GM23338 (cell line): ENCODE measurements around the gene AP2B1. TPM values are rescaled to one million over a fixed set of nuclear protein-coding genes. Genes with fewer than 3 reads are reported as not detected.

Source experiments
- ATAC-seq: fragments of 200-7000 bp; cut with Tn5 transposase; 3 replicates; pipeline ENCODE4 v1.9.1; 2020
- DNase-seq: peaks from one replicate; pipeline ENCODE4 v3.0.0-alpha.2; 2015; ENCODE audit warnings: low spot score
- H2AFZ ChIP-seq: fragments of 200-600 bp; sonication (generic); 2 replicates; pipeline ENCODE4 v1.8.0; 2016; ENCODE audit warnings: antibody characterized with exemption, mild to moderate bottlenecking, moderate library complexity
- H3F3A ChIP-seq: fragments of 200-600 bp; sonication (generic); replicated peaks from 2 replicates; pipeline ENCODE4 v1.8.0; 2017; ENCODE audit warnings: antibody characterized with exemption, mixed run types, low read depth
- H3K27ac ChIP-seq: fragments of 200-600 bp; sonication (generic); 2 replicates; pipeline ENCODE4 v1.6.1; 2016; ENCODE audit warnings: low read depth
- H3K27me3 ChIP-seq: fragments of 200-600 bp; sonication (generic); 2 replicates; pipeline ENCODE4 v1.8.0; 2016; ENCODE audit warnings: mild to moderate bottlenecking, mixed run types, moderate library complexity; ENCODE audit not compliant: insufficient read depth
- H3K36me3 ChIP-seq: fragments of 200-600 bp; sonication (generic); 2 replicates; pipeline ENCODE4 v1.8.0; 2016; ENCODE audit warnings: mild to moderate bottlenecking; ENCODE audit not compliant: insufficient read depth
- H3K4me1 ChIP-seq: fragments of 200-600 bp; sonication (generic); 2 replicates; pipeline ENCODE4 v1.8.0; 2016; ENCODE audit warnings: mild to moderate bottlenecking, moderate library complexity; ENCODE audit not compliant: insufficient read depth
- H3K4me2 ChIP-seq: fragments of 200-600 bp; sonication (generic); 2 replicates; pipeline ENCODE4 v1.7.1; 2017; ENCODE audit warnings: mixed run types
- H3K4me3 ChIP-seq: fragments of 200-600 bp; sonication (generic); 2 replicates; pipeline ENCODE4 v1.6.1; 2016; ENCODE audit warnings: mixed run types
- H3K79me2 ChIP-seq: fragments of 200-600 bp; sonication (generic); replicated peaks from 2 replicates; pipeline ENCODE4 v1.8.0; 2017; ENCODE audit warnings: mild to moderate bottlenecking; ENCODE audit not compliant: insufficient read depth
- H3K9me2 ChIP-seq: fragments of 200-600 bp; sonication (generic); 2 replicates; pipeline ENCODE4 v1.8.0; 2017; ENCODE audit not compliant: insufficient read depth
- H4K20me1 ChIP-seq: fragments of 200-600 bp; sonication (generic); replicated peaks from 2 replicates; pipeline ENCODE4 v1.8.0; 2017; ENCODE audit warnings: mild to moderate bottlenecking; ENCODE audit not compliant: insufficient read depth
- H3K27ac Mint-ChIP-seq: 2 replicates; pipeline ENCODE4 v1.8.0; 2020; ENCODE audit warnings: inconsistent platforms, mild to moderate bottlenecking, moderate library complexity, mixed read lengths
- H3K27me3 Mint-ChIP-seq: 3 replicates; pipeline ENCODE4 v1.8.0; 2022; ENCODE audit warnings: low read depth, mild to moderate bottlenecking, moderate library complexity, mixed read lengths, inconsistent platforms; ENCODE audit not compliant: insufficient read depth, poor library complexity
- H3K36me3 Mint-ChIP-seq: 3 replicates; pipeline ENCODE4 v1.8.0; 2021; ENCODE audit warnings: low read depth, mild to moderate bottlenecking, inconsistent platforms, moderate library complexity, mixed read lengths
- H3K4me1 Mint-ChIP-seq: 3 replicates; pipeline ENCODE4 v1.8.0; 2020; ENCODE audit warnings: mild to moderate bottlenecking, inconsistent platforms, mixed read lengths
- H3K4me3 Mint-ChIP-seq: 3 replicates; pipeline ENCODE4 v1.8.0; 2021; ENCODE audit warnings: moderate library complexity, mild to moderate bottlenecking, inconsistent platforms, mixed read lengths
- H3K9me3 Mint-ChIP-seq: 3 replicates; pipeline ENCODE4 v1.8.0; 2020; ENCODE audit warnings: moderate library complexity, mild to moderate bottlenecking, inconsistent platforms, mixed read lengths
- EZH2phosphoT487 ChIP-seq: fragments of 200-600 bp; sonication (generic); IDR thresholded peaks from one replicate; pipeline ENCODE4 v1.8.1; 2018; ENCODE audit warnings: antibody characterized with exemption; ENCODE audit not compliant: unreplicated experiment
- JUNB ChIP-seq: IDR thresholded peaks from one replicate; pipeline ENCODE4 v1.6.1; 2016; ENCODE audit warnings: antibody characterized with exemption; ENCODE audit not compliant: unreplicated experiment
- STAT1 ChIP-seq: IDR thresholded peaks from one replicate; pipeline ENCODE4 v1.6.1; 2016; ENCODE audit warnings: antibody characterized with exemption; ENCODE audit not compliant: unreplicated experiment
- ZNF331 ChIP-seq: fragments of 250-450 bp; sonication (Bioruptor Pico); IDR thresholded peaks from 2 replicates; pipeline ENCODE4 v1.5.0; 2020; ENCODE audit warnings: low read depth, mild to moderate bottlenecking, moderate library complexity
- polyA plus RNA-seq: library from polyadenylated mRNA; unstranded; fragments of >200 nt; fragmentation: Nextera tagmentation; extraction: Ambion mirVana; gene quantifications from 2 replicates; pipeline ENCODE4 v1.2.1, GENCODE V29; 2016
- total RNA-seq: library from RNA; depleted of rRNA; stranded (reverse); fragments of >200 nt; shearing (Covaris generic); gene quantifications from 2 replicates; pipeline ENCODE4 v1.2.3, GENCODE V29; 2014
- TF ChIP-seq, protein P1 (sequence below): IDR thresholded peaks from 2 replicates; pipeline ENCODE4 v1.6.1; 2016; ENCODE audit warnings: antibody characterized with exemption
- TF ChIP-seq, protein P2 (sequence below): fragments of 250-450 bp; sonication (Bioruptor Pico); IDR thresholded peaks from 2 replicates; pipeline ENCODE4 v1.5.0; 2020; ENCODE audit warnings: mild to moderate bottlenecking, moderate library complexity
- TF ChIP-seq, protein P3 (sequence below): IDR thresholded peaks from one replicate; pipeline ENCODE4 v1.6.1; 2018; ENCODE audit warnings: antibody characterized with exemption; ENCODE audit not compliant: unreplicated experiment
- TF ChIP-seq, protein P4 (sequence below), 2 experiments: fragments of 200-600 bp in 1 of 2; sonication (generic) in 1 of 2; conservative IDR thresholded peaks; 2 replicates each; pipeline versions ENCODE4 v1.5.1 to v1.6.1; 2016 to 2017; ENCODE audit warnings: antibody characterized with exemption in 2 of 2, low read depth in 2 of 2, mild to moderate bottlenecking in 2 of 2, moderate library complexity in 1 of 2

Gene AP2B1
- total and polyA plus RNA-seq, 2 experiments from 2014 or later = 89.7 to 144 TPM

DNA sequence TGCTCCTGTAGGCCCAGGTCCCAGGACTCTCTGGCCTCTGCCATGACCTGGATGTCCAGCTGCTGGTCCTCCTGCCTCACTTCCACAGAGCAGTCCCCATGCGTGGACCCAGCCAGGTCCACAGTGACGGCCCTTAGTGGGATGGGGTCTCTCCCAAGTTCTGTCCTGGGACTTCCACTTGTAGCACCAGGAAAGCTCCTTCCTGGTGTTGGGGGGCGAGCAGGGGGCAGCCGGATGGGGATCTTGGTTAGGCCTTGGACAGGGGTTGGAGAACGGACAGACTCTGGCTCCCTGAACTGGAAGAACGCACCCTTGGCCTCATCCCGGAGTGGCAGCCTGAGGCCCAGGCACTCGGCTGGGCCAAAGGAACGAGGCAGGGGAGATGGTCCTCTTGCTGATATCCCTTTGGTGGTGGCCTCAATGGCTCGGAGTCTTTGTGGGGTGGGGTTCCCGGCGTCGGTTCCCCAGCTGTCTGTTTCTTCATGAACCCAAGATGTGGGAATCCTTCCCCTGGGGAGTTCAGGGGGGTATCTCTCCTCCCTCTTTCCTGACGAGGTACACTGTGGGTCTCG lies 158.7 kb downstream of the AP2B1 start (continued):
- TF ChIP-seq, protein P1, sequence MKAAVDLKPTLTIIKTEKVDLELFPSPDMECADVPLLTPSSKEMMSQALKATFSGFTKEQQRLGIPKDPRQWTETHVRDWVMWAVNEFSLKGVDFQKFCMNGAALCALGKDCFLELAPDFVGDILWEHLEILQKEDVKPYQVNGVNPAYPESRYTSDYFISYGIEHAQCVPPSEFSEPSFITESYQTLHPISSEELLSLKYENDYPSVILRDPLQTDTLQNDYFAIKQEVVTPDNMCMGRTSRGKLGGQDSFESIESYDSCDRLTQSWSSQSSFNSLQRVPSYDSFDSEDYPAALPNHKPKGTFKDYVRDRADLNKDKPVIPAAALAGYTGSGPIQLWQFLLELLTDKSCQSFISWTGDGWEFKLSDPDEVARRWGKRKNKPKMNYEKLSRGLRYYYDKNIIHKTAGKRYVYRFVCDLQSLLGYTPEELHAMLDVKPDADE = no peak
- TF ChIP-seq, protein P2, sequence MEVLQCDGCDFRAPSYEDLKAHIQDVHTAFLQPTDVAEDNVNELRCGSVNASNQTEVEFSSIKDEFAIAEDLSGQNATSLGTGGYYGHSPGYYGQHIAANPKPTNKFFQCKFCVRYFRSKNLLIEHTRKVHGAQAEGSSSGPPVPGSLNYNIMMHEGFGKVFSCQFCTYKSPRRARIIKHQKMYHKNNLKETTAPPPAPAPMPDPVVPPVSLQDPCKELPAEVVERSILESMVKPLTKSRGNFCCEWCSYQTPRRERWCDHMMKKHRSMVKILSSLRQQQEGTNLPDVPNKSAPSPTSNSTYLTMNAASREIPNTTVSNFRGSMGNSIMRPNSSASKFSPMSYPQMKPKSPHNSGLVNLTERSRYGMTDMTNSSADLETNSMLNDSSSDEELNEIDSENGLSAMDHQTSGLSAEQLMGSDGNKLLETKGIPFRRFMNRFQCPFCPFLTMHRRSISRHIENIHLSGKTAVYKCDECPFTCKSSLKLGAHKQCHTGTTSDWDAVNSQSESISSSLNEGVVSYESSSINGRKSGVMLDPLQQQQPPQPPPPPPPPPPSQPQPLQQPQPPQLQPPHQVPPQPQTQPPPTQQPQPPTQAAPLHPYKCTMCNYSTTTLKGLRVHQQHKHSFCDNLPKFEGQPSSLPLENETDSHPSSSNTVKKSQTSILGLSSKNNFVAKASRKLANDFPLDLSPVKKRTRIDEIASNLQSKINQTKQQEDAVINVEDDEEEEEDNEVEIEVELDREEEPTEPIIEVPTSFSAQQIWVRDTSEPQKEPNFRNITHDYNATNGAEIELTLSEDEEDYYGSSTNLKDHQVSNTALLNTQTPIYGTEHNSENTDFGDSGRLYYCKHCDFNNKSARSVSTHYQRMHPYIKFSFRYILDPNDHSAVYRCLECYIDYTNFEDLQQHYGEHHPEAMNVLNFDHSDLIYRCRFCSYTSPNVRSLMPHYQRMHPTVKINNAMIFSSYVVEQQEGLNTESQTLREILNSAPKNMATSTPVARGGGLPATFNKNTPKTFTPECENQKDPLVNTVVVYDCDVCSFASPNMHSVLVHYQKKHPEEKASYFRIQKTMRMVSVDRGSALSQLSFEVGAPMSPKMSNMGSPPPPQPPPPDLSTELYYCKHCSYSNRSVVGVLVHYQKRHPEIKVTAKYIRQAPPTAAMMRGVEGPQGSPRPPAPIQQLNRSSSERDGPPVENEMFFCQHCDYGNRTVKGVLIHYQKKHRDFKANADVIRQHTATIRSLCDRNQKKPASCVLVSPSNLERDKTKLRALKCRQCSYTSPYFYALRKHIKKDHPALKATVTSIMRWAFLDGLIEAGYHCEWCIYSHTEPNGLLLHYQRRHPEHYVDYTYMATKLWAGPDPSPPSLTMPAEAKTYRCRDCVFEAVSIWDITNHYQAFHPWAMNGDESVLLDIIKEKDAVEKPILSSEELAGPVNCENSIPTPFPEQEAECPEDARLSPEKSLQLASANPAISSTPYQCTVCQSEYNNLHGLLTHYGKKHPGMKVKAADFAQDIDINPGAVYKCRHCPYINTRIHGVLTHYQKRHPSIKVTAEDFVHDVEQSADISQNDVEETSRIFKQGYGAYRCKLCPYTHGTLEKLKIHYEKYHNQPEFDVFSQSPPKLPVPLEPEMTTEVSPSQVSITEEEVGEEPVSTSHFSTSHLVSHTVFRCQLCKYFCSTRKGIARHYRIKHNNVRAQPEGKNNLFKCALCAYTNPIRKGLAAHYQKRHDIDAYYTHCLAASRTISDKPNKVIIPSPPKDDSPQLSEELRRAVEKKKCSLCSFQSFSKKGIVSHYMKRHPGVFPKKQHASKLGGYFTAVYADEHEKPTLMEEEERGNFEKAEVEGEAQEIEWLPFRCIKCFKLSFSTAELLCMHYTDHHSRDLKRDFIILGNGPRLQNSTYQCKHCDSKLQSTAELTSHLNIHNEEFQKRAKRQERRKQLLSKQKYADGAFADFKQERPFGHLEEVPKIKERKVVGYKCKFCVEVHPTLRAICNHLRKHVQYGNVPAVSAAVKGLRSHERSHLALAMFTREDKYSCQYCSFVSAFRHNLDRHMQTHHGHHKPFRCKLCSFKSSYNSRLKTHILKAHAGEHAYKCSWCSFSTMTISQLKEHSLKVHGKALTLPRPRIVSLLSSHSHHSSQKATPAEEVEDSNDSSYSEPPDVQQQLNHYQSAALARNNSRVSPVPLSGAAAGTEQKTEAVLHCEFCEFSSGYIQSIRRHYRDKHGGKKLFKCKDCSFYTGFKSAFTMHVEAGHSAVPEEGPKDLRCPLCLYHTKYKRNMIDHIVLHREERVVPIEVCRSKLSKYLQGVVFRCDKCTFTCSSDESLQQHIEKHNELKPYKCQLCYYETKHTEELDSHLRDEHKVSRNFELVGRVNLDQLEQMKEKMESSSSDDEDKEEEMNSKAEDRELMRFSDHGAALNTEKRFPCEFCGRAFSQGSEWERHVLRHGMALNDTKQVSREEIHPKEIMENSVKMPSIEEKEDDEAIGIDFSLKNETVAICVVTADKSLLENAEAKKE (CRISPR knock-in tag) = no peak
- TF ChIP-seq STAT1 = no peak

DNA sequence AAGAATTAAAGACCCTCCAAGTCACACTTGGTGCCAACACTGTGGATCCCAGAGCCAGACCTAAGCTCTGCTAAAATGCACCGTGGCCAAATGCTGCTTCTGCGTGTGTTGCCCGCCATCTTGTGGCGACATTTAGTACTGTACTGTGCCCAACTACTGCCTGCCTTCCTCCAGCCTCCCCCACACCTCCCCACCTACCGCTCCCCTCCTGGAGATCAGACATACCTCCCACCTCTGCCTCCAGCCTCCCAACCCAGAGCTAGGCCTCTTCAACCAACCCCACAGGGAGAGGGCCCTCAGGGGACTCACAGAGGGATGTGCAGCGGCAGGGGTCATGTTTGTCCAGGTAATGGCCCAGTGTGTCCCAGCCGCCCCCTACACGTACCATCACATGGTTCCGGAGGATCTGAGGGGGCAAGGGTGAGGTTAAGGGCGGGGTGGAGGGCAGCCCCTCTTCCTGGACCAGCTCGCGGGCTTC lies 160.5 kb downstream of the AP2B1 start:
- Histone ChIP-seq H3K4me3 (no peak overlapping the region), H3K4me1 (peaks cover 6% of the 10 kb centered on the region; the same call in 1 of the 2 replicates), H2AFZ (peak overlapping the region; percentile 76; the same call in 1 of the 2 replicates), H3K9me2 (no peaks in the 10 kb centered on the region), H3K36me3 (no peaks in the 10 kb centered on the region), H3K27ac (no peak overlapping the region), H3K79me2 (no peaks in the 10 kb centered on the region), H4K20me1 (no peaks in the 10 kb centered on the region; the same call in 1 of the 2 replicates), H3F3A (0 out of 2 replicates have a peak, but pooled peaks cover 2% of the 10 kb centered on the region), H3K4me2 (0 out of 2 replicates have a peak overlapping the region, but pooled peaks have one; percentile 51), H3K27me3 (peaks cover 34% of the 10 kb centered on the region)
- Mint-ChIP-seq H3K27ac (no peak overlapping the region), H3K4me3 (no peak overlapping the region), H3K27me3 (peaks cover 33% of the 10 kb centered on the region), H3K9me3 (no peaks in the 10 kb centered on the region; the same call in 2 of the 3 replicates), H3K4me1 (peaks cover 26% of the 10 kb centered on the region), H3K36me3 (no peaks in the 10 kb centered on the region)
- ATAC-seq = peak; percentile 78
- TF ChIP-seq EZH2phosphoT487 = no peak
- TF ChIP-seq, protein P3, sequence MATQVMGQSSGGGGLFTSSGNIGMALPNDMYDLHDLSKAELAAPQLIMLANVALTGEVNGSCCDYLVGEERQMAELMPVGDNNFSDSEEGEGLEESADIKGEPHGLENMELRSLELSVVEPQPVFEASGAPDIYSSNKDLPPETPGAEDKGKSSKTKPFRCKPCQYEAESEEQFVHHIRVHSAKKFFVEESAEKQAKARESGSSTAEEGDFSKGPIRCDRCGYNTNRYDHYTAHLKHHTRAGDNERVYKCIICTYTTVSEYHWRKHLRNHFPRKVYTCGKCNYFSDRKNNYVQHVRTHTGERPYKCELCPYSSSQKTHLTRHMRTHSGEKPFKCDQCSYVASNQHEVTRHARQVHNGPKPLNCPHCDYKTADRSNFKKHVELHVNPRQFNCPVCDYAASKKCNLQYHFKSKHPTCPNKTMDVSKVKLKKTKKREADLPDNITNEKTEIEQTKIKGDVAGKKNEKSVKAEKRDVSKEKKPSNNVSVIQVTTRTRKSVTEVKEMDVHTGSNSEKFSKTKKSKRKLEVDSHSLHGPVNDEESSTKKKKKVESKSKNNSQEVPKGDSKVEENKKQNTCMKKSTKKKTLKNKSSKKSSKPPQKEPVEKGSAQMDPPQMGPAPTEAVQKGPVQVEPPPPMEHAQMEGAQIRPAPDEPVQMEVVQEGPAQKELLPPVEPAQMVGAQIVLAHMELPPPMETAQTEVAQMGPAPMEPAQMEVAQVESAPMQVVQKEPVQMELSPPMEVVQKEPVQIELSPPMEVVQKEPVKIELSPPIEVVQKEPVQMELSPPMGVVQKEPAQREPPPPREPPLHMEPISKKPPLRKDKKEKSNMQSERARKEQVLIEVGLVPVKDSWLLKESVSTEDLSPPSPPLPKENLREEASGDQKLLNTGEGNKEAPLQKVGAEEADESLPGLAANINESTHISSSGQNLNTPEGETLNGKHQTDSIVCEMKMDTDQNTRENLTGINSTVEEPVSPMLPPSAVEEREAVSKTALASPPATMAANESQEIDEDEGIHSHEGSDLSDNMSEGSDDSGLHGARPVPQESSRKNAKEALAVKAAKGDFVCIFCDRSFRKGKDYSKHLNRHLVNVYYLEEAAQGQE = peak; percentile 31
- TF ChIP-seq JUNB = no peak
- no peak for TF ChIP-seq ZNF331 (CRISPR knock-in tag)
- TF ChIP-seq, protein P4, sequence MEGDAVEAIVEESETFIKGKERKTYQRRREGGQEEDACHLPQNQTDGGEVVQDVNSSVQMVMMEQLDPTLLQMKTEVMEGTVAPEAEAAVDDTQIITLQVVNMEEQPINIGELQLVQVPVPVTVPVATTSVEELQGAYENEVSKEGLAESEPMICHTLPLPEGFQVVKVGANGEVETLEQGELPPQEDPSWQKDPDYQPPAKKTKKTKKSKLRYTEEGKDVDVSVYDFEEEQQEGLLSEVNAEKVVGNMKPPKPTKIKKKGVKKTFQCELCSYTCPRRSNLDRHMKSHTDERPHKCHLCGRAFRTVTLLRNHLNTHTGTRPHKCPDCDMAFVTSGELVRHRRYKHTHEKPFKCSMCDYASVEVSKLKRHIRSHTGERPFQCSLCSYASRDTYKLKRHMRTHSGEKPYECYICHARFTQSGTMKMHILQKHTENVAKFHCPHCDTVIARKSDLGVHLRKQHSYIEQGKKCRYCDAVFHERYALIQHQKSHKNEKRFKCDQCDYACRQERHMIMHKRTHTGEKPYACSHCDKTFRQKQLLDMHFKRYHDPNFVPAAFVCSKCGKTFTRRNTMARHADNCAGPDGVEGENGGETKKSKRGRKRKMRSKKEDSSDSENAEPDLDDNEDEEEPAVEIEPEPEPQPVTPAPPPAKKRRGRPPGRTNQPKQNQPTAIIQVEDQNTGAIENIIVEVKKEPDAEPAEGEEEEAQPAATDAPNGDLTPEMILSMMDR (conservative IDR thresholded peaks at IDR 0.05; ENCODE audit: low read depth in 2 of 2) = peak; percentile 78 to 97
- peak; percentile 93 for DNase-seq
